Keratinocyte (primary cell): Measurements from ENCODE around the gene IFIH1. TPM values are rescaled to one million over a fixed set of nuclear protein-coding genes. Genes with fewer than 3 reads are reported as not detected.

Source experiments
- DNase-seq: peaks from one replicate; pipeline ENCODE4 v3.0.0-alpha.2; 2011; ENCODE audit warnings: low read depth, missing footprints, low spot score
- FAIRE-seq: peaks from 2 replicates; lab custom pipeline; 2011; peaks lifted over from hg19 to GRCh38; lab: Jason Lieb, UNC
- H2AFZ ChIP-seq: 2 replicates; pipeline ENCODE4 v1.6.0; 2012; ENCODE audit warnings: low read length, control low read depth, inconsistent platforms; ENCODE audit not compliant: control insufficient read depth
- H3K27ac ChIP-seq: 2 replicates; pipeline ENCODE4 v1.5.1; 2011; ENCODE audit warnings: low read length; ENCODE audit not compliant: control insufficient read depth, insufficient read depth
- H3K27me3 ChIP-seq: 3 replicates; pipeline ENCODE4 v1.6.0; 2011; ENCODE audit warnings: low read length; ENCODE audit not compliant: control insufficient read depth, insufficient read depth; ENCODE audit errors: extremely low read depth
- H3K36me3 ChIP-seq, 2 experiments: 2 replicates in 1 of 2; 3 replicates in 1 of 2; pipeline ENCODE4 v1.5.1; 2011; ENCODE audit warnings: low read length in 2 of 2, mild to moderate bottlenecking in 1 of 2; ENCODE audit not compliant: control insufficient read depth in 2 of 2, insufficient read depth in 2 of 2; ENCODE audit errors: extremely low read depth in 1 of 2
- H3K4me1 ChIP-seq: 3 replicates; pipeline ENCODE4 v1.5.1; 2011; ENCODE audit warnings: low read length; ENCODE audit not compliant: control insufficient read depth, insufficient read depth; ENCODE audit errors: extremely low read depth
- H3K4me2 ChIP-seq: 3 replicates; pipeline ENCODE4 v1.6.0; 2011; ENCODE audit warnings: low read depth, low read length; ENCODE audit not compliant: control insufficient read depth, insufficient read depth; ENCODE audit errors: extremely low read depth
- H3K4me3 ChIP-seq, 3 experiments: fragments of 200-600 bp in 1 of 3; sonication (generic) in 1 of 3; 2 replicates in 2 of 3; 3 replicates in 1 of 3; pipeline ENCODE4 v1.5.1; 2011 to 2016; ENCODE audit warnings: low read length in 3 of 3, mild to moderate bottlenecking in 3 of 3, control low read depth in 2 of 3, inconsistent platforms in 1 of 3, low read depth in 1 of 3, mixed read lengths in 1 of 3, mixed run types in 1 of 3, moderate library complexity in 1 of 3; ENCODE audit not compliant: control insufficient read depth in 2 of 3, insufficient read depth in 2 of 3; ENCODE audit errors: extremely low read depth in 1 of 3
- H3K79me2 ChIP-seq: 2 replicates; pipeline ENCODE4 v1.6.0; 2012; ENCODE audit warnings: low read length; ENCODE audit not compliant: control insufficient read depth, insufficient read depth
- H3K9ac ChIP-seq: 3 replicates; pipeline ENCODE4 v1.6.0; 2011; ENCODE audit warnings: low read length; ENCODE audit not compliant: control insufficient read depth, insufficient read depth; ENCODE audit errors: extremely low read depth
- H3K9me1 ChIP-seq: 3 replicates; pipeline ENCODE4 v1.6.0; 2011; ENCODE audit warnings: low read length; ENCODE audit not compliant: control insufficient read depth, insufficient read depth; ENCODE audit errors: extremely low read depth
- H3K9me3 ChIP-seq: 2 replicates; pipeline ENCODE4 v1.5.1; 2012; ENCODE audit warnings: low read depth, low read length; ENCODE audit not compliant: control insufficient read depth
- H4K20me1 ChIP-seq: 3 replicates; pipeline ENCODE4 v1.6.0; 2011; ENCODE audit warnings: low read length; ENCODE audit not compliant: control insufficient read depth, insufficient read depth; ENCODE audit errors: extremely low read depth
- CTCF ChIP-seq, 3 experiments: IDR thresholded peaks in 1 of 3; conservative IDR thresholded peaks in 1 of 3; optimal IDR thresholded peaks in 1 of 3; 2 replicates in 2 of 3; 3 replicates in 1 of 3; pipeline versions ENCODE3 to v1.5.1; 2011; ENCODE audit warnings: low read length in 3 of 3, mild to moderate bottlenecking in 3 of 3, moderate library complexity in 2 of 3, control low read depth in 1 of 3, inconsistent platforms in 1 of 3; ENCODE audit not compliant: insufficient read depth in 2 of 3; ENCODE audit errors: extremely low read depth in 1 of 3
- EZH2 ChIP-seq: IDR thresholded peaks from one replicate; pipeline ENCODE4 v1.6.1; 2012; ENCODE audit warnings: inconsistent platforms, mild to moderate bottlenecking, low read length, moderate library complexity
- dilution Hi-C: fragments of 300-500 bp; cut with MboI; formaldehyde crosslinking; loops from one replicate; pipeline ENCODE4 v1.7.0; 2020; ENCODE audit warnings: low sequenced_read_pairs; ENCODE audit not compliant: extremely low pct_ligation_motif_present
- polyA plus RNA-seq, 5 experiments: library from polyadenylated mRNA; depleted of rRNA in 3 of 5; stranded (reverse) in 3 of 5; stranded (forward) in 1 of 5; unstranded in 1 of 5; fragments of >200 nt; gene quantifications; 1 replicate in 1 of 5; 2 replicates in 3 of 5; 3 replicates in 1 of 5; pipeline versions ENCODE4 v1.2.1 to v1.2.3, GENCODE V29; 2011 to 2012; ENCODE audit warnings: missing spikeins in 2 of 5, low read depth in 1 of 5, low replicate concordance in 1 of 5

The IFIH1 gene
- polyA plus RNA-seq, 1 donor (not counting 4 experiments of a cell fraction or from before 2014, with no cell fraction given), result 18.5 TPM

DNA sequence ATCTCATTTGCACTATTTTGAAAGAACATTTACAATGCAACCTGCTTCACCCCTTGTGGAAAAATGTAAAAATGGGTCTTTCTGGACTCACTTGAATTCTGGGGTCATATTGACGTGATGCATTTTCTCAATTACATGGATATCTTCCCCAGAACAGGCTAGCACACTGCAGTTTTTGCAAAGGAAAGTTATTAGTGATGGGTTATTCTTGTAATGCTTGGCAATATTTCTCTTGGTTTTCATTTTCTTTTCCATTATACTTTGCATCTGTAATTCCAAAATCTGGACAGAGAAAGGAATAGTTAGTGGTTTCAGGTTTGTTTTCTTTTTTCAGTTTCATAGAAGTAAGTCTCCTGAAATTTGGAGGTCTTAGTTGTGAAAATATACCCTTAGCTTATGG is 50.5 kb downstream of the IFIH1 start:
- Histone ChIP-seq H3K9me1 (no peaks in the 10 kb centered on the region), H3K36me3 (peaks cover 0 to 10% of the 10 kb centered on the region in 2 experiments), H4K20me1 (no peaks in the 10 kb centered on the region), H3K4me3 (no peak overlapping the region), H3K27ac (no peak overlapping the region), H3K9me3 (no peaks in the 10 kb centered on the region), H3K27me3 (no peaks in the 10 kb centered on the region), H3K79me2 (no peaks in the 10 kb centered on the region), H3K4me1 (no peaks in the 10 kb centered on the region), H3K9ac (no peak overlapping the region), H3K4me2 (no peak overlapping the region), H2AFZ (no peak overlapping the region)
- TF ChIP-seq CTCF (optimal IDR thresholded peaks at IDR 0.05 in 1 of 3, IDR thresholded peaks at IDR 0.05 in 1 of 3, conservative IDR thresholded peaks at IDR 0.05 in 1 of 3; ENCODE audit: extremely low read depth in 1 of 3, insufficient read depth in 2 of 3, low read length in 3 of 3), result no peak
- no peak for TF ChIP-seq EZH2
- FAIRE-seq, result no peak
- DNase-seq, result no peak
- dilution Hi-C loops, result no loop called here

DNA sequence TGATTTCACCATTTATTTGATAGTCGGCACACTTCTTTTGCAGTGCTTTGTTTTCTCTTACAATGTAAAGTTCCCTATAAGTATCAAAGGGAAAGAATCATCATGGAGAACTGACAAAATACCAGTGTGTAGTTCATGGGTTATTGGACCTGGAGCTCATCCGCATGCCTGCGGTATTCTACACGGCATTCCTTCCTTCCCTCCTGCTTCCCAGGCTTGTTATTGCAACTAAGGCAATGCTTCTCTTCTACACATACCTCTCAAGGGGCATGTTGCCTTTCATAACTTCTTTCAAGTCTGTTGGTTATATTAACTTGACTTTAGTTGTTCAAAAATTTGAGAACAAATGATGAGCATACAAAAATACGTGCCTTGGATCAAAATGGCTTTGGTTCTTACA is 51.0 kb downstream of the IFIH1 start:
- no peak overlapping the region for H3K9ac ChIP-seq
- peaks cover 0 to 10% of the 10 kb centered on the region in 2 experiments for H3K36me3 ChIP-seq

More for the DNA sequence above, 51.0 kb downstream of the IFIH1 start:
- Histone ChIP-seq H3K4me2 (no peak overlapping the region), H2AFZ (no peak overlapping the region), H3K9me3 (no peaks in the 10 kb centered on the region), H3K4me1 (no peaks in the 10 kb centered on the region), H3K27me3 (no peaks in the 10 kb centered on the region), H3K79me2 (no peaks in the 10 kb centered on the region), H3K27ac (no peak overlapping the region), H3K9me1 (no peaks in the 10 kb centered on the region), H4K20me1 (no peaks in the 10 kb centered on the region), H3K4me3 (no peak overlapping the region)
- dilution Hi-C loops, result no loop called here
- FAIRE-seq, result no peak
- TF ChIP-seq CTCF (optimal IDR thresholded peaks at IDR 0.05 in 1 of 3, IDR thresholded peaks at IDR 0.05 in 1 of 3, conservative IDR thresholded peaks at IDR 0.05 in 1 of 3; ENCODE audit: extremely low read depth in 1 of 3, insufficient read depth in 2 of 3, low read length in 3 of 3) (no peak), EZH2 (no peak)
- DNase-seq, result no peak
